EL (cell line): ENCODE measurements around the gene KIAA0513.
A peak's percentile ranks its signal among the peaks of the same experiment; 100 is the strongest.

Experiments
- DNase-seq: peaks from one replicate; pipeline ENCODE4 v3.0.0-alpha.2; 2016

Gene KIAA0513, protein sequence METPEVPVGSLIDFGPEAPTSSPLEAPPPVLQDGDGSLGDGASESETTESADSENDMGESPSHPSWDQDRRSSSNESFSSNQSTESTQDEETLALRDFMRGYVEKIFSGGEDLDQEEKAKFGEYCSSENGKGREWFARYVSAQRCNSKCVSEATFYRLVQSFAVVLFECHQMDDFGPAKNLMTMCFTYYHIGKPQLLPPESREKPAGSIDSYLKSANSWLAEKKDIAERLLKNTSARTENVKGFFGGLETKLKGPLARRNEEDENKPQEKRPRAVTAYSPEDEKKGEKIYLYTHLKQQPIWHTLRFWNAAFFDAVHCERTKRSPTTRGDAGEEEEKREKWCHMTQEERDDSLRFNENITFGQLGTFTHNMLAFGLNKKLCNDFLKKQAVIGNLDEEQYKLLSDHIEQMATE

DNA sequence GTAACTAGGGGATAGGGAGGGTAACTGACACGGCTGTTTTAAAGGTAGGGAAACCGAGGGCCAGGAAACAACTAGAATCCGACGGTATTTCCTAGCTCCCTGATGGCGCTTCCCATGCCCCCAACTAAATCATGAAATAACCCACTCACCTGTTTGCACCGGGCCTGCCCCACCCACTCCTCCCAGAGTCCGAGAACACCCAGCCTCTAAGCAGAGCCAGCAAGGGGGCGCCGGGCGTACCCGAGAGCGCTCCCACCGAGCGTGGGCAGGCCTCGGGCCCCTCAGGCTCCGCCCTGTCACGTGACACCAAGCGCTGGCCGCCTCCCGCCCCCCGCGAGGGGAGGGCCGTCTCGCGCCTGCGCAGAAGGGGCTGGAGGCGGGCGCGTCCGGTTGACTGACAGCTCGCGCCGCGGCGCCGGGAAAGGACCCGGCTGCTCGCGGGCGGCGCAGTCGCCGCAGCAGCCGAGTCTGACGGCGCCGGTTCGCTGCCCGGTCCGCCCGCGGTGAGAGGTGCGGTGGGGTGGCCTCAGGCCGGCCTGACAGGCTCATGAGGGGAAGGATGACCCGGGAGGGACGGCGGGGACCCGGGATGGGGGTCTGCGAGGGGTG, at the start of gene KIAA0513:
KIAA0513 (plus strand) TSS at position 447 of the 609 bp plus-strand sequence. CDS start 39,277 bp downstream, outside the sequence.
- DNase-seq, result peak; percentile 91

DNA sequence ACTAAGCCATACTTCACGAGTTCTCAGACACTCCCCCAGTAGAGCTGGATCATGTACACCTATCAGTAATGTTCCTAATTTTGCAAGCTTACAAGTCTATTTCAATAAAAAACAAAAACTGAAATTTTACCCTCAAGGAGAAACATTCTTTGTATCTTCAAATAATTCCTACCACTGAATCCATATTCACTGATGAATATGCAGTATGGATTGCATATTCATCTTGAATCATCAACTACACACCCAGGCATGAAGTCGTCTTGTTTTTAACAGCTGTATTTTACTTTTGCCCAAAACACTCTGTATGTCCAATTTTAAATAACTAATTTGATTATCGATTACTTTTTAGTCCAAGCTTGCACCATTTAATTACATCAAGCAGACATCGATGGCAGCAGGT, 48.1 kb upstream of the KIAA0513 start:
- peak; percentile 57 for DNase-seq

DNA sequence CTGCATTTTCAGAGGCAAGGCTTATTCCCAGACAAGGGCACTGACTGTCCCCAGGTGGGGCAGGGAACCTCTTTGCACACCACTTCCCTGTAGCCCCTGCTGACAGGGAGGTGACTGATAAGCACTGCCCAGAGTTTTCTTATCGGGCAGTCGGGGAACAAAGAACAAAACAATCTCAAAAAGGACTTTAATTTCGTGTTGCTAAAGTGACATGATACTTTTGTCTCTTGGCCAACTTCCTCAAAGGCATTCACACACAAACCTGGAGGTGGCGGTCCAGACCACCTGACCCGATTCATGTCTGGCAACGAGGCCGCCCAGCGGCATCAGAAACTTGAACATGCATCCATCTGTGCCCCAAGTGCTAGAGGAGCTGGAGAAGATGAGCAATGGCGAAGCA, 45.2 kb upstream of the KIAA0513 start:
- no peak for DNase-seq

DNA sequence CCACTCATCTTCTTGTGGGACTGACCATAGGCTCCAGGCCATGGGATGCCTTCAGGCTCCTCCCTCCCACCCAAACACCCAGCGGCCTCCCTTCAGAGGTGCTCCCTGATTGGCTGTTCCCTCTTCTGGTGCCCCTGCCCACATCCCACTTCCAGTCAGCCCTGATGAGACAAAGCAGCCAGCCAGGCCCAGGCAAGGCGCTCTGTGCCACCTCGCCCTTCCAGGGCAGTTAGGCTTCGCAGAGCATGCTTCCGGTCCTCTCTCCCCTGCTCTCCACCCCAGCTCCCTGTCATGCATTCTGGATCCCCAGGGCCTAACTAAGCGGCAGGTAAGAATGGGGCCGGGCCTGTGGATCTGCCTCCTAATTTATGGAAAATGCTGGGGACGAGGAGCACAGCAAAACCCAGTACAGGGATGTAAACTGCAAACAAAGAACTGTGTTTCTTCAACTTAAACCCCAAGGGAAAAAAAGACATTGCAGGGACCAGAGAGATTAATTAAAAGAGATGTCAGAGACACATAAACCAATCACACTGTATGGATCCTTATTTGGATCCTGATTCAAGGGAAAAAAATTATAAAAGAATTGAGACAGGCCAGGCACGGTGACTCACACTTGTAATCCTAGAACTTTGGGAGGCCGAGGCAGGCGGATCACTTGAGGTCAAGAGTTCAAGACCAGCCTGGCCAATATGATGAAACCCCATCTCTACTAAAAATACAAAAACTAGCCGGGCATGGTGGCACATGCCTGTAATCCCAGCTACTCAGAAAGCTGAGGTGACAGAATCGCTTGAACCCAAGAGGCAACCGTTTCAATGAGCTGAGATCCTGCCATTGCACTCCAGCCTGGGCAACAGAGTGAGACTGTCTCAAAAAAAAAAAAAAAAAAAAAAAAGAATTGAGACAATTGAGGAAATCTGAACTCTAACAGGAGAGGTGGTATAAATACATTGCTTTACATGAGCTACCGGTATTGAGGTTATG, 42.2 kb upstream of the KIAA0513 start:
- peak; percentile 90 for DNase-seq

DNA sequence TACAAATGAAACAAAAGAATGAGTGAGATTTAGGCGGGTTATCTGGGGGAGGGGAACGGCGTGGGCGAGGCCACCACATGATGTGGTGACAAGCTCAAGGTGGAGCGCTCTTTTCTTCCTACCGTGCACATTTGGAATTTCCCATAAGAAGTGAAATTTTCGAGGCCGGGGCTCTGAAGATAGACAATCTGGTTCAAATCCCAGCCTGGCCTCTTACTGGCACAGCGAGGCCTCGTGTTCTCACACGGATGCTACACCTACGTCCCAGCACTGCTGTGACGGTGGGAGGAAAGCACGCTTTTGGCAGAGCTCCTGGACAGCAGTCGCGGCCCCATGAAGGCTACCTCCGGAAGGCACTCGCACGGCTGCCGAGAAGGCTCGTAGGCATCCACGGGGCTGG, 41.5 kb upstream of the KIAA0513 start:
- no peak for DNase-seq

DNA sequence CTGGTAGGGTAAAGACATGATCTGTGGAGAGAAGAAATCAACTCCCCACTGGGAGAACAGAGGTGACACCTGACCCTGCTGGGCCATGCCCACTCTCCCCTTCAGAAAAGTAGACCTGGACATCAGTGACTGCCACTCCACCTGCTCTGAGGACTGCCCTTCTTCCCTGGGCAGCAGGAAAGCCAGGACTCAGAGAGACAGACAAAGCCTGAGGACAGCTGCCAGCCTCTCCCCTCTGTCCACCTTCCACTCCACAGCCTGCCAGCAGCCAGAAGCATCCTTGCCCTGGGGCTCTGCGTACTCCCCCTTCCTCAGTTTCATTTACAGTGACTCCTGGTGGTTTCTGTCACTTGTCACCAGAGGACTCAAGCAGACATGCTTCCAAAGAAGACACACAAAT, 40.7 kb upstream of the KIAA0513 start:
- no peak for DNase-seq

DNA sequence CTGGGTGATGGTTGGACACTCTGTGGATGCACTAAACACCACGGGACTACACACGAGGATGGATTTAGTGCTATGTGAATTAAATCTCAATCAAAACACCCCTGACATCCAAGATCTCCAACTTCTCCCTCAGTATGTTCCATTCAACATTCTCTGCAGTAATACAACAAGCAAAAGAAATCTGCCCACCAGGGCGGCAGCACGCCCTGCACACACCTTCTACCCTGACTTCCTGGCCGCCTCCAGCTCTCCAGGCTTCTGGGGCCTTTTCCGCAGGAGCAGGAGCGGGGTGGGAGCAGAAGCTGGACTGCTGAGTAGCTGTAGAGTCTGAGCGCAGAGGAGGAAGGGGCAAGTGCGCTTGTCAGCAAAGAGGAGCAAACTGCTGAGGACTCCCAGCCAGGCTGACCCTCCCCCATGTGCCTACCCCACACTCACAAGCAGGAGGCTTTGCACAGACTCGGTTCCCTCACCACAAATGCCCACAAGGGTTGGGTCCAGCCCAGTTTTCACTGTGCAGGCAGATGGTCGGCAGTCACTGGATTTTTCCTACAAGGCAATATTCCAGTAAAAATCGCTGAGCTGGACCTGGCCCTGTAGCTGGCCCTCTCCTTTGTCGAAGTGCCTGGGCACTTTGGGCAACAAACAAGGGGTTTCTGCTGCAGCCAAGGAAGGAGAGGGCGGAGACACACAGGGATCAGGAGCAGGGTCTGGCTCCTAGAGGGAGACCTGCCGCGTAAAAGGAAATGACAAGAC, 39.1 kb upstream of the KIAA0513 start:
- DNase-seq, result no peak

DNA sequence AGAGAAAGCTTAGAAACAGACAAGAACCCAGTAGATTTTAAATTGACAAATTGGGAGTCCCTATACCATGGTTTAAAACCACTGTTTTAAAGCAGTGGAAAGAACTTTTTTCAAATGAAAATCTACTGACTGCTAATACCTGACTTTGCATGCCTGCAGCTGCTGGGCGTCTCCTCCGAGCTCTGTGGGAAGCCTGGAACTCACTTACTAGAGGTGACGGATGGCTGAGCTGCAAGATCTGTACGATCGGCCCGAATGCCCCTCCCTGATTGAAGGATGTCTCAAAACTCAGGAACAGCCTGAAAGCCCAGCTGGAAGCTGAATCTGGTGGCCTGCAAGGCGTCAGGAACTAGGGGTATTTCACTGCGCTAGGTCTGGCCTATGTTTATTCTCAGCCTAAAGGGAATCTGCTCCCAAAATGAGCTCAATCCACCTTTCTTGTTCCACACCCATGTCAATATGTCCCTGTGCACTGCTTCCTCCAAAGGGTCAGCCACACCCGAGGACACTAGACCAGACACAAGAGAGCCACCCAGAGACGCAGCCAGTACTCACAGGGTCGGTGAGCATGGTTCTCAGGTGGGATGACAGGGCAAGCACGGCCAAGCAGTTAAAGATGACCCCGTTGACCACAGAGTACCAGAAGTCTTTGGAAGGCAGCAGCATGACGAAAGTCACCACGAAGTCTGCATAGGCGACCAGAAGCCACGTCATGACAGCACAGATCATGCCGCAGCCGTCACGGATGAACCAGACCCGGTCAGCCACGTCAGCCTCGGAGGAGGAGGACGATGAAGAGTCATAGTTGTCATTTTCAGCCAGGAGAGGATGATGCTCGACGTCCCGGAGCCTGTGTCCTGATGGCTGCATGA, 37.6 kb upstream of the KIAA0513 start:
- DNase-seq, result no peak

DNA sequence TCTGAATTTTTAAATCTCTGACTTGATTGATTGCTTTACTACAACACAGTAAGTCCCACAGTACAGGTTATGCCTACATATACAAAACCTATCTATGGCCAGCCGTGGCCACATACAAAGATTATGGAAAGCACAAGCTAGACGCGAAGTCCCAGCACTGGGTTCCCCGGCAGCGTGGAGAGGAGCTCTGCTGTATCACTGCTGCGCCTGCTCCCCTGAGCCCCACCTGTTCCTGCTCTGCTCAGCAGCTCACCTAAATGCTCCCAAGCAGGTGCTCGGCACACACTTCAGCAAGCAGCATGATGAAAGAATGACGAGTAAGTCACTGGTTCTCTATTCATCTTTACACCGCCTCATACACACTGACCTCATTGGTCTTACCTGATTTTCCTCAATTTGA, 36.8 kb upstream of the KIAA0513 start:
- DNase-seq, result no peak

DNA sequence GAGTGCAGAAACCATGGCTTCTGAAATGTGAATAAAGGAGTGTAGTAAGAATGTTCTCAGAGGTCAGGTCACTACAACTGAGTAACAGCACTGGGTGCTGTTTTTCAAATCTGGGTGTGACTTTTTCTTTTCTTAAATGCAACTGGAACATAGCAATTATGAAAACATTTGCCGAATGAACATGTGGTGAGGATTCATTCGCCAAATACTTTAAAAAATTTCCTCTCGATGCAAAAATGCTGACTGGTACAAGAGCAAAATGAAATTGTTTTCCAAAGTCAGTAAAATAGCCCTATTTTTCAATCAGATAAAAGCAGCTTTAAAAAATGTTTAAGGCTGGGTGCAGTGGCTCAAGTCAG, 34.9 kb upstream of the KIAA0513 start:
- no peak for DNase-seq

DNA sequence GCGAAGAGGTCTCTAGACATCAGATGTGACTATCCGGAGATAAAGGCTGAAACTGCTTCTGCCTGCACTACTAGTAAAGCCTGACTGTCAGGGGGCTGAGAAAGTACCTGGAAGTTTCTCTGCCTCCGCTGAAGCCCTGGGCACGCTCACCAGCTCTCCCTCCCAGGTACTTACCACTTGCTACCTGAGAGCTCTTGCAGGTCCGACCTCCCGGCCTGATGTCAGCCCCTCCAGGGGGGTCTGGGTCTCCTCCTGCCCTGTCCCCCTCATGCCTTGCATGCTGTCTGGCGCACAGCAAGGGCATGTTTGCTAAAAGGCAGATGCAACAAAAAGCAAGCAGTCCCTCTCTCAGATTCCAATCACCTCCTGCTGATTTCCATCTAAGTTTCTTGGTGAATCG, 33.7 kb upstream of the KIAA0513 start:
- no peak for DNase-seq

DNA sequence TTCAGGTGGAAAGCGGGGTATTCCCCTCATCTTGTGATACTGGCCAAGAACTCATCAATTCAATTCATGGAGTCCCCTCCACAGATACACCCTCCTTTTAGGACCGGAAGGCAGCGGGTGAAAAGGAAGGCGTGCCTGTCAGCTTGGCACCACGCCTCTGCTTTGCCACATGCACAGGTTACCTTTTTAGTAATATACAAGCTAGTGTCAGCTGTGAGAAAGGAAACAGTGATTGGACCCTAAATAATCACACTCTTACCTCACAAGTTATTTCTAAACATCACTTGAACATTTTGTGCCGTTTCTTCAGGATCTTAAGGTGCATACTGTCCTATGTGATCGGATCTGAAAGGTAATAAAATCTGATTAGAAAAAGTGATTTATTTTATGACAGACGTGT, 31.9 kb upstream of the KIAA0513 start:
- DNase-seq, result no peak

DNA sequence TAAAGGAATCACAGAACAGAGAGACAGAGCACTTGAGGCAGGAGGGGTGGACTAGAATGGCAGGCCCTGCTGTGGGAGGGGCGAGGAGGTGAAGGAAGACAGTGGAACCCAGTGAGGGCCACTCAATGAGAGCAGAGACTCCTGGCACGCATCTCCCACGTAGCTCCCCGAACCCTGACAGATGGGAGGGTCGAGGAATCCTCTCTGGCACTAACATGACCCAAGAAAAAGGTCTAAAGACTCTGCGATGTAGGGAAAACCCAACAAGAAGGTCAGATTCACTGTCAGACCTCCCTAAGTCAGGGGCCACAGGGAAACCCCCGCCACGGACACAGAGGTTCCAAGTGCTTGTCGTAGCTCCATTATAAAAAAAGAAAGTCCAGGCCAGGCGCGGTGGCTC, 31.2 kb upstream of the KIAA0513 start:
- no peak for DNase-seq

DNA sequence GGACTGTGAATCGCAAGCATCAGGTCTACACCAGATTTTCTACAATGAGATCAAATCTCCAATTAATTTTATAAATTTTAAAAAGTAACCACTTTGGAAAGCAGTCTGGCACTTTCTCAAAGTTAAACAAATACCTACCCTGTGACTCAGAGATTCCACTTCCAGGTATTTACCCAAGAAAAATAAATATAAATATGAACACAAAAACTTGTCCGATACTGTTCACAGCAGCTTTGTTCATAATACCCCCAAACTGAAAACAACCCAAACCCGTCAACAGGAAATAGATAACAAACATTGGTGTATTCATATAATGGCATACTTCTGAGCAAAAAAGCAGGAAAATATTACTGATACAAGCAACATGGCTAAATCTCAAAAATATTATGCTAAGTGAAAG, 28.4 kb upstream of the KIAA0513 start:
- peak; percentile 36 for DNase-seq

DNA sequence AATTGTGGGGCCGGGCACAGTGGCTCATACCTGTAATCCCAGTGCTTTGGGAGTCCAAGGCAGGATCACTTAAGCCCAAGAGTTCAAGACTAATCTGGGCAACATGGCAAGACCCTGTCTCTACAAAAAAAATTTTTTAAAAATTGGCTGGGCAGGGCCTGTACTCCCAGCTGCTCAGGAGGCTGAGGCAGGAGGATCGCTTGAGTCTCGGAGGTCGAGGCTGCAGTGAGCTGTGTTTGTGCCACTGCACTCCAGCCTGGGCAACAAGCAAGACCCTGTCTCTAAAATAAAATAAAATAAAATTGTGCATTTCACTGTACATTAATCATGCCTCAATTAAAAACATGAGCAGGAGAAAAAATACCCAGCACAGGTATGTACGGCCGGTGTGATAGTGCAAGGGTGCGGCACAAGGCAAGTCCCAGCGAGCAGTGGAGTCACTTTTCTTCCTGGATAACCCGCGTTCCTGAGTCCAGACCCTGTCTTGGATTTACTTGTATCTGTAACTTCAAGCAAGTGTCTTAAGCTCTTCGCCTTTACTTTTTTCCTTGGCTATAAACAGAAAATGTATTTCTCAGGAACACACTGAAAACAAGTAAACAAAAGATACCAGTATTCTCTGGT, 27.6 kb upstream of the KIAA0513 start:
- DNase-seq, result no peak

DNA sequence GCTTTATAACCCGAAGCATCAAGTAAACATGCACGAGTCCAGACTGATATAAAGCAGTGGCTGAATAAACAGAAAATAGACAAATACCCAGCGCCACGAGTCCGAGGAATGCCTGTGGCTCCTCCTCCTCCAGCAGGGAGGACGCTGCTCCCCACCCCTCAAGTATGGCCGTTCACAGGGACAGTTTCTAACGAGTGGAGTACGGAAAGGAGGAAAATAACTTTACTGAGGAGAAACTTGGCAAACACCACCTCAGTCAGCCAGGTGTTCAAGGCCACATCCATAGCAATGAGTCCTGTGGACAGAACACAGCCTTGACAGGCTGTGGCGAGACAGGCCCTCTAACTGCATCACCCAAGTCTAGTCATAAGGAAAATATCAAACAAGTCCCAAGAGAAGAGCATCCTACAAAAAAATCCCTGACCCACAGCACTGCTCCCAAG, 25.5 kb upstream of the KIAA0513 start:
- DNase-seq, result no peak

DNA sequence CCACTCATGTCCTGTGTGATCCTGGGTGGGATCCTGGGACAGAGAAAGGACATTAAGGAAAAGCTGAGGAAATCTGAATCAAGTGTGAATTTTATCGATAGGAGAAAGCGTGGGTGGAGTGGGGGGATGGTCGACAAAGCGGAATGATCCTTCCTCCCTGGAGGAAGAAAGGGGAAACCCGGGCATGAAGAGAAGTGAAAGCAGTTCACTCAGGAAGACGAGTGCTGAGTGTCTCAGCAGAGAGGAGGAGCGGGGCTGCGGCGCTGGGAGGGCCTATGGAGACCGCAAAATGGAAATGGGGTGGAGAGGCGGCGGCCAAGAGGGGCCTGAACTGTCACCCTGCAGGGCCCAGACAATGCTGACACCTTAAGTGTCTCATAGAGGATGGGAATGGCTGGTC, 25.0 kb upstream of the KIAA0513 start:
- no peak for DNase-seq

DNA sequence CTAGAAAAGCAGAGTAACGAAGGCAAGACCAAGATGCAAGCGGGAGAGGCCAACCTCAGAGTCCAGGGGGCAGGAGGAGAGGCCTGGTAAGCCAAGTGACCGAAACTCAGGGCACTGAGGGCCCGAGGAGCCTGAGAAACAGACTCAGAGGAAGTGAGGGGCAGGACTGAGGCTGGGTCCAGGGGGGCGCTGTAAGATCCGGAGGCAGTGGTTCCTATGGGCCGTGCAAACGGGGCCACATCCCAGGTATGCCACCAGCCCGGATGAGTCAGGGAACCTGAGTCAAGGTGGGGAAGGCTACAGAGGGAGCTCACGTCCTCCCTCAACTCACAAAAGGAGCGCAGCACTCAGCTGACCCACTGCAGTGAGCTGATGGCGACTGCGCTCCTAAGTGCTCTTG, 24.5 kb upstream of the KIAA0513 start:
- DNase-seq, result no peak

DNA sequence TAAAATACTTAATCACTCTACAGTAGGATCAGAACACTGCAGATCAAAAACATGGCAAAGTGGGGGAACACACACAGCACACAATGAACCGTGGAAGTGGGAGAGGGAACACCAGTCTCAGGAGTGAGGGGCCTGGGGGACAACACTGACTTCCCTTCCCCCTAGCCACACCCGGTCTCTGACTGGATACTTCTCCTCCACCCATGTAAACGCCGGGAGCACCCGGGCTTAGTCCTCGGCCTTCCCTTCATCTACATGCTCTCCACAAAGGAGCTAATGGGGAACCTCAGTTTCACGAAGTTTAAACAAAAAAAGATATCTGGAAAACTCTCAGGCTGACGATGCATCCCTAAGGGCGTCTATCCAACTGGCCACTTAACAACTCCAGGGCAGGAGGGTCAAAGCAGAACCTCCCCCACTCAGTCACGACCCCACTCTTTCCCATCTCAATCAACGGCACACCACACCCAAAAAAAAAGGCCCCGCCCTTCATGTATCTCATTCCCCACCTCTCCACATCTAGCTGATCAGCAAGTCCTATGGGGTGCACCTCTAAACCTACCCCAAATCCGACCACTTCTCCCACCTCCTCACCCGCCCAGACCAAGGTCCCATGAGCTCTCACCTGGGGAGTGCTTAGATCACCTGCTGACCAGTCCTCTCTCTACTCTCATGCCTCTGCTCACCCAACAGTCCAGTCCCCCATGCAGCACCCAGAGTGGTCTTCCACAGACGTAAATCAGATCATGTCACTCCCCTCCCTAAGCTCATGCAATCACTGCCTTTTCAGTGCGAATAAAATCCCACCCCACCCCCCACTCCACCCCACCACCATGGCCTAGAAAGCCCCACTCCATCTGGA, 23.6 kb upstream of the KIAA0513 start:
- DNase-seq, result no peak

DNA sequence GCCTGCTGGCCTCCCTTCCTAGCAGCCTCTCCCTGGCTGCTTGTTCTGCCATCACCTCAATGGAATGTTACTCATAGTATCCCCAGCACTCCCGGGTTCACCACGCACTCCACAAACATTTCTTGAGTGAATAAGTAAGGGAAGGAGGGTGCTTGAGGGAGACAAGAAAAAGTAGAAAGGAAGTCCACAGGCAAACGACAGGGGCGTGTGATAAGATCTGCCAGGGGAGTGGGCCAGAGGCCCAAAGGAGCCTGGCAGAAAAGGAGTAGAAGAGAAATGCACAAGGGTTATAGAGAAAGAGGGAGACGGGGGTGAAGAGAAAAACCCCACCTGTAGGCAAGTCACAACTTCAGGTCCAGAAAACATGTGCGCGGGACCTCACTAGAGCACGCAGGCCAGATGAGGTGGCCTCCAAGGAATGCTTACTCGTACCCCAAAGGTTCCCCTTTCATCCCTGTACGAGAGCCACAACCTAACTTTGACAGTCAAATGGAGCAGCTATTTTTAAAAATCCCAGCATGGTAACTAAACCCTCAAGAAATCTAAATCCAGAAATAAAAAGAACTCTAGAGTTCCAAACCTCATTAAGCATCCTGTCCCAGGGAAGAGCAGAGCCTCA, 22.9 kb upstream of the KIAA0513 start:
- DNase-seq, result peak; percentile 97
